Cardiac muscle cell (in vitro differentiated cells and primary cell): ENCODE data around the gene IL11. TPM values are rescaled to one million over a fixed set of nuclear protein-coding genes. Genes with fewer than 3 reads are reported as not detected.

Experiments
- DNase-seq, 2 donors: peaks; one replicate each; pipeline versions ENCODE4 v3.0.0 to v3.0.0-alpha.2; 2010 to 2017; ENCODE audit warnings: low read depth in 1 of 2, low spot score in 1 of 2
- H3K27ac ChIP-seq: fragments of 200-600 bp; sonication (generic); 2 replicates; pipeline ENCODE4 v1.5.1; 2016
- H3K27me3 ChIP-seq: fragments of 200-600 bp; sonication (generic); 2 replicates; pipeline ENCODE4 v1.6.0; 2016; ENCODE audit warnings: control low read depth
- H3K36me3 ChIP-seq: fragments of 200-600 bp; sonication (generic); 2 replicates; pipeline ENCODE4 v1.5.1; 2016; ENCODE audit warnings: control low read depth
- H3K4me1 ChIP-seq: fragments of 200-600 bp; sonication (generic); 2 replicates; pipeline ENCODE4 v1.8.1; 2017; ENCODE audit warnings: low read depth, mild to moderate bottlenecking, mixed run types
- H3K4me3 ChIP-seq: fragments of 200-600 bp; sonication (generic); 2 replicates; pipeline ENCODE4 v1.5.1; 2016; ENCODE audit warnings: mild to moderate bottlenecking
- H3K9me3 ChIP-seq: fragments of 200-600 bp; sonication (generic); 2 replicates; pipeline ENCODE4 v1.5.1; 2017; ENCODE audit warnings: low read depth, mild to moderate bottlenecking, control low read depth
- polyA plus RNA-seq: library from polyadenylated mRNA; unstranded; fragments of >200 nt; fragmentation: Nextera tagmentation; extraction: Ambion mirVana; gene quantifications from 2 replicates; pipeline ENCODE4 v1.2.1, GENCODE V29; 2016
- total RNA-seq: library from RNA; depleted of rRNA; stranded (reverse); fragments of >200 nt; gene quantifications from 2 replicates; pipeline ENCODE4 v1.2.3, GENCODE V29; 2016
- TF ChIP-seq, protein P1 (sequence below): IDR thresholded peaks from 2 replicates; pipeline ENCODE4 v1.5.1; 2012; ENCODE audit warnings: low read depth, mild to moderate bottlenecking, low read length

IL11 gene
- total and polyA plus RNA-seq, 2 experiments from 2014 or later = 0.12 TPM; not detected in 1

DNA sequence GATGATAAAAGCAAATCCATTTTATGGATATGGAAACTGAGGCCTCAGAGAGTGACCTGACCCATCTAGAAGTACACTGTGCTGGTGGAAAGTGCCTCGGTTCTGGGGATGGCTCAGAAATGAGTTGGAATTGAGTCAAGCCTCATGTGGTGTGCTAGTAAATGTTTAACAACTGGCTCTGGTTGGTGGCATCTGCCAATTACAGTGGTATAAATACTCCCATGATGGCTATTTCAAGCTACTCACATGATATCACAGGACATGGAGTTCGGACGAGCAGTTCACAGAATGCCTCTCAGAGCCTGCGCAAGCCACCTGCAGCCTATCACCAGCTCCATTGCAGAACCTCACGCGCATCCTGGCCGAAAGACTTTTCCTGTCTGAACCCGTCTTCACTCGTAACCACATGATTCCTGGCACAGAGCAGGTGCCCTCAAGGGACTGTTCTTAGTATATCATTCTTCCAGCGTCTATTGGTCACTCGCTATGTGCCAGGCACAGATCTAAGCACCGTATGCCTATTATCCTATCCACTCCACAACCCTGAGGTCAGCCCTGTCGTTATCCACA lies 54.2 kb downstream of the IL11 start:
- no peaks in the 10 kb centered on the region for H3K4me1 ChIP-seq
- H3K27ac ChIP-seq = no peak overlapping the region
- DNase-seq = no peak

DNA sequence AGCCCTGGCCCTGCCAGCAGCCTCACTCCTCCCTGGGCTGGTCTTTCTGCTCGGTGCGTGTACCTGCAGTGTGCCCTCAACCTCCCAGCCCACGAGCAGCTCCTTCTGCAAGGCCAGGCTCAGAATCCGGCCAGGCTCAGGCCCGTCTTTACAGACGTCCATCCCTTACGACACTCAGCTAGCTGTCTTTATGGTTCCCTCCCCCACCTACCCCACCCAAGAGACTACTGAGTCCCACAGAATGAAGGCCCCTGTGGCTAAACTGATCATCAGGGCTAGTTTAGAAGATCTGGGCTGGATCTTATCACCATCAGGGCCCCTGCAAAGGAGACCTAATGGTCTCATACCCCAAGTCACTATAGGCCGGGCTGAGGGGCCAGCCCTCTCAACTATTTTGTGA lies 55.9 kb downstream of the IL11 start:
- Histone ChIP-seq H3K27me3 (no peaks in the 10 kb centered on the region), H3K9me3 (no peaks in the 10 kb centered on the region), H3K36me3 (peaks cover 3% of the 10 kb centered on the region), H3K4me1 (no peaks in the 10 kb centered on the region), H3K4me3 (no peak overlapping the region), H3K27ac (no peak overlapping the region)
- DNase-seq = no peak
- TF ChIP-seq, protein P1, sequence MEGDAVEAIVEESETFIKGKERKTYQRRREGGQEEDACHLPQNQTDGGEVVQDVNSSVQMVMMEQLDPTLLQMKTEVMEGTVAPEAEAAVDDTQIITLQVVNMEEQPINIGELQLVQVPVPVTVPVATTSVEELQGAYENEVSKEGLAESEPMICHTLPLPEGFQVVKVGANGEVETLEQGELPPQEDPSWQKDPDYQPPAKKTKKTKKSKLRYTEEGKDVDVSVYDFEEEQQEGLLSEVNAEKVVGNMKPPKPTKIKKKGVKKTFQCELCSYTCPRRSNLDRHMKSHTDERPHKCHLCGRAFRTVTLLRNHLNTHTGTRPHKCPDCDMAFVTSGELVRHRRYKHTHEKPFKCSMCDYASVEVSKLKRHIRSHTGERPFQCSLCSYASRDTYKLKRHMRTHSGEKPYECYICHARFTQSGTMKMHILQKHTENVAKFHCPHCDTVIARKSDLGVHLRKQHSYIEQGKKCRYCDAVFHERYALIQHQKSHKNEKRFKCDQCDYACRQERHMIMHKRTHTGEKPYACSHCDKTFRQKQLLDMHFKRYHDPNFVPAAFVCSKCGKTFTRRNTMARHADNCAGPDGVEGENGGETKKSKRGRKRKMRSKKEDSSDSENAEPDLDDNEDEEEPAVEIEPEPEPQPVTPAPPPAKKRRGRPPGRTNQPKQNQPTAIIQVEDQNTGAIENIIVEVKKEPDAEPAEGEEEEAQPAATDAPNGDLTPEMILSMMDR = no peak

More for the DNA sequence above, 54.2 kb downstream of the IL11 start:
- no peak overlapping the region for H3K4me3 ChIP-seq
- no peaks in the 10 kb centered on the region for H3K9me3 ChIP-seq
- TF ChIP-seq, protein P1 = no peak
- H3K36me3 ChIP-seq = no peaks in the 10 kb centered on the region
- H3K27me3 ChIP-seq = no peaks in the 10 kb centered on the region

Other genes with a start within 250 kb of the IL11 start
- 16.1 and 25.0 TPM in 2 replicates for gene TNNT1, start 221.3 kb downstream of the IL11 start, total RNA-seq
- 34.7 and 35.5 TPM in 2 replicates for gene TNNT1, start 221.3 kb downstream of the IL11 start, polyA plus RNA-seq
- 64.5 and 78.6 TPM in 2 replicates for gene TNNI3, start 212.7 kb downstream of the IL11 start, total RNA-seq
- gene TNNI3, start 212.7 kb downstream of the IL11 start, polyA plus RNA-seq = 49.8 and 85.5 TPM in 2 replicates
- 3.2 and 3.5 TPM in 2 replicates for gene DNAAF3, start 203.8 kb downstream of the IL11 start, total RNA-seq
- 7.6 and 14.3 TPM in 2 replicates for gene DNAAF3, start 203.8 kb downstream of the IL11 start, polyA plus RNA-seq
- gene SYT5, start 190.2 kb downstream of the IL11 start, total RNA-seq = 0.12 and 0.53 TPM in 2 replicates
- not detected in 2 replicates for gene SYT5, start 190.2 kb downstream of the IL11 start, polyA plus RNA-seq
- gene PTPRH, start 161.0 kb downstream of the IL11 start, total RNA-seq = 3.0 and 6.9 TPM in 2 replicates
- gene PTPRH, start 161.0 kb downstream of the IL11 start, polyA plus RNA-seq = 2.3 TPM in 2 replicates
- 4.2 and 4.7 TPM in 2 replicates for gene TMEM86B, start 141.7 kb downstream of the IL11 start, total RNA-seq
- 2.6 and 5.3 TPM in 2 replicates for gene TMEM86B, start 141.7 kb downstream of the IL11 start, polyA plus RNA-seq
- gene PPP6R1, start 111.4 kb downstream of the IL11 start, total RNA-seq = 87.9 and 91.7 TPM in 2 replicates
- 98.7 and 101 TPM in 2 replicates for gene PPP6R1, start 111.4 kb downstream of the IL11 start, polyA plus RNA-seq
- gene HSPBP1, start 90.4 kb downstream of the IL11 start, total RNA-seq = 47.2 and 77.7 TPM in 2 replicates
- gene HSPBP1, start 90.4 kb downstream of the IL11 start, polyA plus RNA-seq = 68.9 and 123 TPM in 2 replicates
- 34.4 and 34.7 TPM in 2 replicates for gene BRSK1, start 86.5 kb downstream of the IL11 start, total RNA-seq
- 3.5 and 5.6 TPM in 2 replicates for gene BRSK1, start 86.5 kb downstream of the IL11 start, polyA plus RNA-seq
- gene TMEM150B, start 45.1 kb downstream of the IL11 start, total RNA-seq = not detected in 2 replicates
- gene TMEM150B, start 45.1 kb downstream of the IL11 start, polyA plus RNA-seq = not detected in 2 replicates
- gene KMT5C, start 30.6 kb downstream of the IL11 start, total RNA-seq = 58.9 and 82.4 TPM in 2 replicates
- gene KMT5C, start 30.6 kb downstream of the IL11 start, polyA plus RNA-seq = 63.5 and 81.7 TPM in 2 replicates
- gene COX6B2, start 15.7 kb downstream of the IL11 start, total RNA-seq = not detected in 2 replicates
- 0.06 and 0.17 TPM in 2 replicates for gene COX6B2, start 15.7 kb downstream of the IL11 start, polyA plus RNA-seq
- gene GARIN5B, start 7.2 kb downstream of the IL11 start, total RNA-seq = not detected in 2 replicates
- not detected in 2 replicates for gene GARIN5B, start 7.2 kb downstream of the IL11 start, polyA plus RNA-seq
- not detected in 2 replicates for gene TMEM190, start 6.4 kb upstream of the IL11 start, total RNA-seq
- gene TMEM190, start 6.4 kb upstream of the IL11 start, polyA plus RNA-seq = 0.85 and 1.3 TPM in 2 replicates
- 0.27 and 0.35 TPM in 2 replicates for gene TMEM238, start 13.8 kb upstream of the IL11 start, total RNA-seq
- gene TMEM238, start 13.8 kb upstream of the IL11 start, polyA plus RNA-seq = 1.7 and 4.0 TPM in 2 replicates
- 757 and 1,325 TPM in 2 replicates for gene RPL28, start 15.5 kb upstream of the IL11 start, total RNA-seq
- gene RPL28, start 15.5 kb upstream of the IL11 start, polyA plus RNA-seq = 273 and 320 TPM in 2 replicates
- gene UBE2S, start 37.3 kb upstream of the IL11 start, total RNA-seq = 54.2 and 244 TPM in 2 replicates
- 164 and 471 TPM in 2 replicates for gene UBE2S, start 37.3 kb upstream of the IL11 start, polyA plus RNA-seq
- not detected in 2 replicates for gene SHISA7, start 72.8 kb upstream of the IL11 start, total RNA-seq
- gene SHISA7, start 72.8 kb upstream of the IL11 start, polyA plus RNA-seq = not detected in 2 replicates
- gene ISOC2, start 91.2 kb upstream of the IL11 start, total RNA-seq = 99.4 and 200 TPM in 2 replicates
- gene ISOC2, start 91.2 kb upstream of the IL11 start, polyA plus RNA-seq = 73.9 and 89.7 TPM in 2 replicates
- not detected in 2 replicates for gene C19orf85, start 94.3 kb upstream of the IL11 start, total RNA-seq
- gene C19orf85, start 94.3 kb upstream of the IL11 start, polyA plus RNA-seq = not detected in 2 replicates
- 15.7 and 16.7 TPM in 2 replicates for gene ZNF628, start 106.2 kb upstream of the IL11 start, total RNA-seq
- 0.95 and 0.96 TPM in 2 replicates for gene ZNF628, start 106.2 kb upstream of the IL11 start, polyA plus RNA-seq
- 56.5 and 78.7 TPM in 2 replicates for gene NAT14, start 114.7 kb upstream of the IL11 start, total RNA-seq
- 137 and 138 TPM in 2 replicates for gene NAT14, start 114.7 kb upstream of the IL11 start, polyA plus RNA-seq
- 0.32 and 0.89 TPM in 2 replicates for gene SSC5D, start 118.0 kb upstream of the IL11 start, total RNA-seq
- 0.15 and 0.60 TPM in 2 replicates for gene SSC5D, start 118.0 kb upstream of the IL11 start, polyA plus RNA-seq
- 2.4 and 5.3 TPM in 2 replicates for gene SBK2, start 166.7 kb upstream of the IL11 start, total RNA-seq
- 6.8 and 7.1 TPM in 2 replicates for gene SBK2, start 166.7 kb upstream of the IL11 start, polyA plus RNA-seq
- 0.71 and 0.88 TPM in 2 replicates for gene SBK3, start 175.1 kb upstream of the IL11 start, total RNA-seq
- gene SBK3, start 175.1 kb upstream of the IL11 start, polyA plus RNA-seq = not detected in 2 replicates
- 10.3 and 13.4 TPM in 2 replicates for gene ZNF579, start 210.4 kb upstream of the IL11 start, total RNA-seq
- gene ZNF579, start 210.4 kb upstream of the IL11 start, polyA plus RNA-seq = 14.9 and 17.7 TPM in 2 replicates
- gene FIZ1, start 229.1 kb upstream of the IL11 start, total RNA-seq = 12.8 and 13.6 TPM in 2 replicates
- 18.7 and 25.3 TPM in 2 replicates for gene FIZ1, start 229.1 kb upstream of the IL11 start, polyA plus RNA-seq
- 26.5 and 29.1 TPM in 2 replicates for gene ZNF524, start 229.8 kb upstream of the IL11 start, total RNA-seq
- gene ZNF524, start 229.8 kb upstream of the IL11 start, polyA plus RNA-seq = 15.9 and 17.3 TPM in 2 replicates
- 7.1 and 11.2 TPM in 2 replicates for gene ZNF865, start 235.2 kb upstream of the IL11 start, total RNA-seq
- gene ZNF865, start 235.2 kb upstream of the IL11 start, polyA plus RNA-seq = 1.9 and 2.6 TPM in 2 replicates